ENCODE results near the gene TTLL5.
A peak's percentile ranks its signal among the peaks of the same experiment; 100 is the strongest.

The TTLL5 gene

DNA sequence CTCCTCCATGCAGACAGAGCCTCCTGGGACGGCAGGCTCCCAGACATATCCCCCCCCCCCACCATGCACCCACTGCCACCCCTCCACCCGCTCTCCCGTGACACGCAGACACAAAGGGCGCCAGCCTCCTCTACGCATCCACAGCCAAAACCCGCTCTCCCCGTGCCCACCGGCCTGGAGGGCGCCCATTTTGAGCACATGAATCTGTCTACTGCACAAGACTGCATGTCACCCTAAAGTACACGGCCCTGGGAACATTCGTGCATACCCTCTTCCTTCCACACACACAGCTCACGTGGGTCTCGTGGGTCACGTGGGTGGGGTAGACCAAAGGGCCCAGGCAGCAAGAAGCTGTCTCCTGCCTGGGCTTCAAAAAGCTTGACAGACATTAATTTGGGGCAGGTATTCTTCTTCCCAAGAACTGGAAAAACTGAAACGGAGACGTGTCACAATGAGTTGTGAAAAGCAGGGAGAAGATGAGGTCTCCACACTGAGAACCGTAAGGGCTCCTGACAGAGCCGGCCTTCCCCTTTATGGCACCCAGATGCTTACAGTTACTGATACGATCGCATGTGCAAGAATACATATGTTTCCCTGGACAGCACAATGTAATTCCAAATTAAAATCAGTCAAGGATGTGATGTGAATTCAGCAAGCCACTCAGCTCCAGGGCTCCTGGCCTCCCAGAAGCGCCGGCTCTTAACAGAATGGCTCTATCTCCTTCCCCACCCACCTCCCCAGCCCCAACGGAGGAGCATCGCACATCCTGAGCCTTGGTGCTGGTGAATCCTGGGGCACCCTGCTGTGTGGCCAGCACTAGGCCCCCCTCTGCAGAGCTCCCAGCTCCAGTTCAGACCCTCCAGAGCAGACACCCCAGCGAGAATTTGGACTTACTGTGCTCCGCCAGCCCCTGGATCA is 318.9 kb downstream of the TTLL5 start:
- WGBS: 91% methylated on average over 27 of the region's 27 CpGs

DNA sequence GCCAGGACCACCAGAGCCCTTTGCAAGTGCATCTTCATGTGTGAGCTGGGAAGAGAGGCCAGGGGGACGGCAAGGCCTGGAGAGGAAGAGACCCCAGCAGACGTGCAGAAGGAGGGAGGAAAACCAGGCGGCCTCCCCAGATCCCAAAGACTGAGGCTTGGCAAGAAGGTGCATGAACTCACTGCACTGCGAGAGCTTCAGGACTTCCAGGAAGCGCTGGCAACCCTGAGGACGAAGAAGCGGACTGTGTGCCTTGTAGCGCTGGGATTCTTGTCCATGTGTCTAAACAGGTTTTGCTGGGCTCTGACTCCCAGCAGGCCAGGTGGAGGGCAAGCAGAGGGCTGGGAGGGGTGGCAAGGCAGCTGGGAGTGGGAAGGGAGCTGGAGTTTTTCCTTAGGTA is 319.8 kb downstream of the TTLL5 start:
- Histone ChIP-seq H4K91ac (ENCODE audit: low read length) (no peak overlapping the region), H3K4me1 (ENCODE audit: control insufficient read depth, insufficient read depth, low read depth, low read length) (peaks cover 34% of the 10 kb centered on the region), H3K27me3 (ENCODE audit: control insufficient read depth in 1 of 2, insufficient read depth in 1 of 2, low read length in 2 of 2) (no peaks in the 10 kb centered on the region), H3K36me3 (ENCODE audit: control insufficient read depth in 1 of 2, insufficient read depth in 2 of 2, low read depth in 1 of 2, low read length in 2 of 2) (no peaks in the 10 kb centered on the region), H2BK5ac (ENCODE audit: low read depth, low read length, poor library complexity, severe bottlenecking) (no peak overlapping the region), H3K14ac (ENCODE audit: low read length in 2 of 2) (no peak overlapping the region), H2BK120ac (ENCODE audit: low read depth, low read length) (no peak overlapping the region), H3K9ac (ENCODE audit: low read length) (peak overlapping the region; percentile 90), H3K27ac (ENCODE audit: low read length, poor library complexity, severe bottlenecking) (no peak overlapping the region), H3K79me1 (replicated peaks; ENCODE audit: low read length, poor library complexity, severe bottlenecking) (peaks cover 24% of the 10 kb centered on the region), H3K18ac (ENCODE audit: low read depth in 1 of 2, low read length in 2 of 2) (no peak overlapping the region), H3K4me3 (ENCODE audit: insufficient read depth in 1 of 2, low read depth in 1 of 2, low read length in 2 of 2) (peak overlapping the region in 1 of 2 experiments; percentile 78), H4K8ac (ENCODE audit: low read length) (no peak overlapping the region), H2AK5ac (ENCODE audit: low read length, severe bottlenecking) (peak overlapping the region; percentile 82), H3K23ac (ENCODE audit: low read length in 2 of 2) (no peak overlapping the region), H2BK15ac (ENCODE audit: low read depth, poor library complexity, severe bottlenecking) (no peak overlapping the region), H3K9me3 (ENCODE audit: control insufficient read depth, low read length) (no peaks in the 10 kb centered on the region), H2BK12ac (ENCODE audit: low read length in 2 of 2) (peak overlapping the region in 1 of 2 experiments; percentile 63), H3K4ac (ENCODE audit: low read depth in 1 of 2, low read length in 2 of 2) (peak overlapping the region in 1 of 2 experiments; percentile 52), H3K4me2 (ENCODE audit: low read length, poor library complexity, severe bottlenecking) (peak overlapping the region; percentile 89), H2AFZ (ENCODE audit: low read depth, low read length) (peak overlapping the region; percentile 16)
- DNase-seq: no peak
- WGBS: 90% methylated on average over 8 of the region's 8 CpGs

More for the DNA sequence above, 318.9 kb downstream of the TTLL5 start:
- DNase-seq: no peak
- H2AK5ac ChIP-seq (ENCODE audit: low read length, severe bottlenecking): no peak overlapping the region
- H3K4ac ChIP-seq (ENCODE audit: low read depth in 1 of 2, low read length in 2 of 2): no peak overlapping the region
- H4K91ac ChIP-seq (ENCODE audit: low read length): no peak overlapping the region
- no peak overlapping the region for H2BK120ac ChIP-seq (ENCODE audit: low read depth, low read length)
- peak overlapping the region; percentile 90 for H3K9ac ChIP-seq (ENCODE audit: low read length)
- H3K27ac ChIP-seq (ENCODE audit: low read length, poor library complexity, severe bottlenecking): no peak overlapping the region
- H2BK15ac ChIP-seq (ENCODE audit: low read depth, poor library complexity, severe bottlenecking): no peak overlapping the region
- no peak overlapping the region for H2BK5ac ChIP-seq (ENCODE audit: low read depth, low read length, poor library complexity, severe bottlenecking)
- H3K18ac ChIP-seq (ENCODE audit: low read depth in 1 of 2, low read length in 2 of 2): no peak overlapping the region
- peak overlapping the region; percentile 30 for H3K4me2 ChIP-seq (ENCODE audit: low read length, poor library complexity, severe bottlenecking)
- peaks cover 24% of the 10 kb centered on the region for H3K79me1 ChIP-seq (replicated peaks; ENCODE audit: low read length, poor library complexity, severe bottlenecking)
- H2AFZ ChIP-seq (ENCODE audit: low read depth, low read length): no peak overlapping the region
- peak overlapping the region in 1 of 2 experiments; percentile 78 for H3K4me3 ChIP-seq (ENCODE audit: insufficient read depth in 1 of 2, low read depth in 1 of 2, low read length in 2 of 2)
- H3K4me1 ChIP-seq (ENCODE audit: control insufficient read depth, insufficient read depth, low read depth, low read length): peaks cover 34% of the 10 kb centered on the region
- H3K36me3 ChIP-seq (ENCODE audit: control insufficient read depth in 1 of 2, insufficient read depth in 2 of 2, low read depth in 1 of 2, low read length in 2 of 2): no peaks in the 10 kb centered on the region
- no peak overlapping the region for H4K8ac ChIP-seq (ENCODE audit: low read length)
- H3K27me3 ChIP-seq (ENCODE audit: control insufficient read depth in 1 of 2, insufficient read depth in 1 of 2, low read length in 2 of 2): no peaks in the 10 kb centered on the region
- H2BK12ac ChIP-seq (ENCODE audit: low read length in 2 of 2): no peak overlapping the region
- no peaks in the 10 kb centered on the region for H3K9me3 ChIP-seq (ENCODE audit: control insufficient read depth, low read length)
- H3K14ac ChIP-seq (ENCODE audit: low read length in 2 of 2): no peak overlapping the region
- no peak overlapping the region for H3K23ac ChIP-seq (ENCODE audit: low read length in 2 of 2)

DNA sequence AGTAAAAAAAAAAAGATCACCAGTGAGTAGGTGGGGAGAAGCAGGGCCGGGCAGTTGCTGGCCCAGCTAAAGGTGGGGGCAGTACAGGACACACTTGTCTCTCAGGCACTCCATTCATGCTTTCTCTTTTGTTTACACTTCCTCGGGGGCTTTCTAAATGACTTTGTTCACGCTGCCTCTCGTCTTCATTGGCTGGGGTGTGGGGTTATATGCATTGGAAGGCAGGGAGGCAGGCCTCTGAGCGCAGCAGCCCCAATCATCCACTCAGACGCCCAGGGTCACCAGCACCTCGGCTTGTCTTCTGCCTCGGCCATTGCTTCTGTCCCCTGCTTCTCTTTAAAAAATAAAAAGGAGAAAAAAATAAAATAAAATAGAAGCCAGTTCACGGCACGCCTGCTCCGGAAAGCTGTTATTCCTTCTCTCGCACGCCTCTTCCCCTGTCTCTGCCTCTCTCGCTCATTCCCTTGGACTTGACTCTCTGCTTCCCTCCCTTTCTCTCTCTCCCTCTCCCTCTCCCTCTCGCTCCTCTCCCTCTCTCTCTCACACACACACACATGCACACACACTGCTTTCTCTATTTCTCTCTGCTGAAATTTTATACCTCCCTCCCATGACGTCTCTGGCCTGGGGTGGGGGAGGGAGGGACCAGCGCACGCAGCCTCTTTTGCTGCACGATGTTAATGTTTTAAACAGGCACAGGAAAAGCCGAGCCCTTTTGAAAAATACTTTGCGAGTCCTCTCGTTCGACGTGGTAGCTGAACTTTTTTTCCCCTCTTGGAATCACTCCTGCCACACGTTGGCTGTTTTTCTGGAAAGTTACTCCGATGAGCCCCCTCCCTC is 320.6 kb downstream of the TTLL5 start, which contains the start of gene TGFB3:
Gene TGFB3, minus strand, starts transcription at position 570 of the 840 bp plus-strand sequence. CDS start 1,102 bp downstream, outside the sequence.
- Histone ChIP-seq H2BK5ac (ENCODE audit: low read depth, low read length, poor library complexity, severe bottlenecking) (peak within 1 kb of the TSS; percentile 35), H3K14ac (ENCODE audit: low read length in 2 of 2) (no peak within 1 kb of the TSS), H2BK120ac (ENCODE audit: low read depth, low read length) (peak within 1 kb of the TSS; percentile 65), H3K36me3 (ENCODE audit: control insufficient read depth in 1 of 2, insufficient read depth in 2 of 2, low read depth in 1 of 2, low read length in 2 of 2) (no peaks in the 10 kb centered on the region), H3K9ac (ENCODE audit: low read length) (peak within 1 kb of the TSS; percentile 90), H3K4ac (ENCODE audit: low read depth in 1 of 2, low read length in 2 of 2) (peak within 1 kb of the TSS in 1 of 2 experiments; percentile 52), H4K8ac (ENCODE audit: low read length) (peak within 1 kb of the TSS; percentile 51), H3K27ac (ENCODE audit: low read length, poor library complexity, severe bottlenecking) (peak within 1 kb of the TSS; percentile 82), H3K4me2 (ENCODE audit: low read length, poor library complexity, severe bottlenecking) (peak within 1 kb of the TSS; percentile 89), H3K18ac (ENCODE audit: low read depth in 1 of 2, low read length in 2 of 2) (peak within 1 kb of the TSS; percentile 48 to 69), H4K91ac (ENCODE audit: low read length) (peak within 1 kb of the TSS; percentile 28), H3K4me3 (ENCODE audit: insufficient read depth in 1 of 2, low read depth in 1 of 2, low read length in 2 of 2) (peak within 1 kb of the TSS; percentile 73 to 78), H2AK5ac (ENCODE audit: low read length, severe bottlenecking) (peak within 1 kb of the TSS; percentile 82), H2BK15ac (ENCODE audit: low read depth, poor library complexity, severe bottlenecking) (peak within 1 kb of the TSS; percentile 13), H3K9me3 (ENCODE audit: control insufficient read depth, low read length) (no peaks in the 10 kb centered on the region), H3K23ac (ENCODE audit: low read length in 2 of 2) (no peak within 1 kb of the TSS), H3K4me1 (ENCODE audit: control insufficient read depth, insufficient read depth, low read depth, low read length) (peaks cover 34% of the 10 kb centered on the region), H3K79me1 (replicated peaks; ENCODE audit: low read length, poor library complexity, severe bottlenecking) (peaks cover 28% of the 10 kb centered on the region), H2BK12ac (ENCODE audit: low read length in 2 of 2) (peak within 1 kb of the TSS in 1 of 2 experiments; percentile 63), H2AFZ (ENCODE audit: low read depth, low read length) (peak within 1 kb of the TSS; percentile 79), H3K27me3 (ENCODE audit: control insufficient read depth in 1 of 2, insufficient read depth in 1 of 2, low read length in 2 of 2) (no peaks in the 10 kb centered on the region)
- peak; percentile 94 for DNase-seq
- WGBS: under 1% methylated on average over 20 of the region's 26 CpGs
